CD4-positive, alpha-beta T cell treated with Interleukin-17A for 4 hours (primary cell): Measurements from ENCODE around the gene FSCN2.

ENCODE experiments used
- DNase-seq: peaks from one replicate; pipeline ENCODE4 v3.0.0-alpha.2; 2020; ENCODE audit warnings: mixed read lengths

FSCN2 gene

DNA sequence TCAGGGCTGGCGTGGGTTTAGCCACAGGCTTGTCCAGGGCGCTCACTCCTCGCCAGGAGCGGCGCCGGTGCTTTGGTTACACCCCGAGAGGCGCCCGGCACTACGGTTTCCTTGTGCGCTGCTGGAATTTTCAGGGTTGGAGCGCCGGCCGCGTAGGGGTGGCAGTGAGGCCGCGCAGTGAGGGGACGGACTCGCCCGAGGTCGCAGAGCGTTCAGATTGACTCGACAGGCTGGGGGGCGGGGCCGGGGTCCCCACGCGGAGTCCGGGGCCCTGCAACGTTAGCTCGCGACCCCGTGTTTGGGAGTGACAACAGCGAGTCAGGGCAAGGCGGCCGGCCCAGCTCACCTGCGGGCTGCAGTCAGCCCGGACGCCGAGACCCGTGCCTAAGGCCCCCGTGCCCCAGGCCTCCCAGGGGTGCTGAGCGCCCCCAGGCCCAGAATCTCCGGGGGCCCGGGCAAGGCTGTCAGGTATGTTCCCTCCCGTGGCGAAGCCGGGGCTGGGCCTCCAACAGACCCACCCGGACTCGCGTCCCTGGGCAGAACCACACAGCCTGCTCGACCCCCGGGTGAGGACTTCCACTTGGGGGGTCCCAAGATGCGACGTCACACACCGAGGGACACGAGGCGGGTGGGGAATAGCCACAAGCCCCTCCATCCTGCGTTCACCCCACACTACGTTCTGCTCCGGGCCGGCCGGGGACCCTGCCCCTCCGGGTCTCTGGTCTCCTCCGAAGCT, 14.3 kb upstream of the FSCN2 start:
- DNase-seq, result peak; percentile 48

GRCh38 chr17:81514489-81514738, 13.8 kb upstream of the FSCN2 start:
- no peak for DNase-seq

GRCh38 chr17:81514739-81515529, 13.2 kb upstream of the FSCN2 start:
- peak; percentile 85 for DNase-seq

DNA sequence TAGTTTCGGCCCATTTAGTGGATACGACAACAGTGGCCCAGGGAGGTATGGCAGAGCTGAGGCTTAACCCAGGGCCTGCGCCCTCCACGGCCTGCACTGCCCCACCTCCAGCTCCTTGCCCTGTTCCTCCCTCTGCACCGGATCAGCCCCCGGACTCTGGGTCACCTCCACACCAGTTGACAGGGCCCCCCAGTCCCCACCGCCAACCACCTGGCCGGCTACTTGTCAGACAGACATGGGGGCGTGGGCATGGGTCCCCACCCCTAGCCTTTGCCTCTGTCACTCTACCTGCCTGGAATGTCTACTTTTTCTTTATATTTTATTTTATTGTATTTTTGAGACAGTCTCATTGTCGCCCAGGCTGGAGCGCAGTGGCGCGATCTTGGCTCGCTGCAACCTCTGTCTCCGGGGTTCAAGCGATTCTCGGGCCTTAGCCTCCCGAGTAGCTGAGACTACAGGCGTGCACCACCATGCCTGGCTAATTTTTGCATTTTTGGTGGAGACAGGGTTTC, 12.6 kb upstream of the FSCN2 start:
- DNase-seq, result no peak

- no peak for DNase-seq
Observed at GRCh38 chr17:81516439-81516838, 11.7 kb upstream of the FSCN2 start.

DNA sequence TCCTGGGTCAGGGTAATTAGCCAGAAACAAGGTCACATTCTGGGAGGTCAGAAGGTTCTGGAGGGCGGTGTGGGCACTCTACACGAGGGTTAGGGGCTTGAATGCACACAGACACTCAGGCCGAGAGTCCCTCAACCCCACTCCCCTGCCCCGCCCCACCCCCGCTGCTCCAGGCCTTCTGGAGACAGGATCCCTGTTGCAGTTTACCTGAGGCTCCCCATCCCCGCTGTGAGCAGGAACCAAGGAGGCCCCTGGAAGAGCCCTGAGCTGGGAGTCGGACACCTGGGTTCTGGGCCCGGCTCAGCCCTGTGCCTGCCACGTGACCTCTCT, 11.2 kb upstream of the FSCN2 start:
- DNase-seq, result peak; percentile 7

DNA sequence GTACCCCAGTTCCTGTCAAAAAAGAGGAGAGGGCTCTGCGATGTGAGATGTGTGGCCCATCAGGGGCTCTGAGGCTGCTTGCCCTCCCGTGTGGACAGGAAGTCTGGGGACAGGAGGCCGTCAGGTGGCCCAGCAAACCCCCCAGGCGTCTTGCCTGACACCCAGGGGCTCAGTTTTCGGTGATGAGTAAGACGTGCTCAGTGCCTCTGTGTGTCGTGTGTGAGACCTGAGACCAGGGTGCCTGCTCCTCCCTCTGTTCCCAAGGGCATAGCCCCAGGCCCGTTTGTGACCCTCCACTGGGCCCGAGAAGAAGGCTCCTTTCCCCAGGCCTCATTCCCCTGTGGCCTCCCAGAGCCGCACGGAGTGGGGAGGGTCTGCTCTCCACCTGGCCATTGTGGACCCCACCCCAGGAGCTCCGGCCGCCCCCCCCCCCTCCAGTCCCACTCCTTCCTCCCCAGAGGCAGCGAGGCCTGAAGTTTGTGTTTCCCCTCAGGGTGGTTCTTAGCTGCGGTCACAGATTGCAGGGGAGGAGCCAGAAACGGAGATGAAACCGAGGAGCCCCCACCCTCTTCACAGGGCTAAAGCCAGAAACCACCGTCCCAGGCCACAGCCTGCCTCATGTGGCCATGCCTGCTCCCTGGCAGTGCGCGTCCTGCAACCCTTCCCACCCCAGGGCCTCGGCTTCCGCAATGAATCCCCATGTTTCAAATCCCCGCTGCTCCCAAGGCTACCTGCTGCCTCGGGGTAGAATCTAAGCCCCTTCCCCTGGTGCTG, 10.7 kb upstream of the FSCN2 start:
- no peak for DNase-seq

- DNase-seq, result peak; percentile 12
Observed at GRCh38 chr17:81518113-81518784, 9.9 kb upstream of the FSCN2 start.

- peak; percentile 44 for DNase-seq
Observed at GRCh38 chr17:81518785-81519283, 9.3 kb upstream of the FSCN2 start.

- peak; percentile 82 for DNase-seq
Observed at GRCh38 chr17:81519284-81520020, 8.7 kb upstream of the FSCN2 start.

GRCh38 chr17:81520021-81520901, 7.9 kb upstream of the FSCN2 start:
- no peak for DNase-seq

GRCh38 chr17:81522491-81523401, 5.4 kb upstream of the FSCN2 start:
- no peak for DNase-seq

GRCh38 chr17:81523402-81524038, 4.7 kb upstream of the FSCN2 start:
- DNase-seq, result no peak

DNA sequence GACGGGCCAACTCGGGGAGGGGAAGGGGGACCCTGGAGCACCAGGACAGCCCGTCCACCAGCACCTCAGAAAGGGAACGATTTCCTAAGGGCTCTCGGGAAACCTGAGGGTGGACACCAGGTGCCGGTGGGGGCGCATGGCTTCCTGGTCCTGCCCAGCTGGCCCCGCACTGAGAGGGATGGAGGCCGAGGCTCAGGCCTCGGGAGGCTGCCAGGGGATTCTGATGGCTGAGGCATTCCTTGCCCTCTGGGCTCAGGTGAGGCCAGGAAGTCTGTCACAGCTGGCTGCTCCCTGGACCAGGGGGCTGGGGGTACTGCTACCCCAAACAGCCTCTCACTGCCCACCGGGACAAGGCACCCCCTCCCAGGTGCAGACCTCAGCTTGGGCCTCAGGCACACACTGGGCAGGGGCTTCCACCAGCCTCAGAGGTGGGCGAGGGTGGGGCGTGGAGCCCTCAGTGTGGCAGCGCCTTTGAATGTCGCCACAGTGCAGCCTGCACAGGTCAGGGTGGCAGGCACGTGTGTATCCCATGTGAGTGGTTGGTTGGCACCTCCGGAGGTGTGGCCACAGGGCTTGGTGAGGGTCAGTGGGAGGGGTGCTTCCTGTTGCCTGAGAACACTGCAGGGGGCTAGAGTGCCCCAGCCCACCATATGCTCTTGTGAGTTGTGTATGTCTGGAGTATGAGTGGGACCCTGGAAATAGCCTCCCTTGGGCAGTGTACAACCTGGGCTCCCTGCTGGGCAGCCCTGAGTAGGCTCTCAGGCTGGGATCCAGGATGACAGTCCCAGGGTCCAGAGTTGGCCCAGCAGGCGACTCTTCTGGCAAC, 3.9 kb upstream of the FSCN2 start:
- DNase-seq, result no peak

DNA sequence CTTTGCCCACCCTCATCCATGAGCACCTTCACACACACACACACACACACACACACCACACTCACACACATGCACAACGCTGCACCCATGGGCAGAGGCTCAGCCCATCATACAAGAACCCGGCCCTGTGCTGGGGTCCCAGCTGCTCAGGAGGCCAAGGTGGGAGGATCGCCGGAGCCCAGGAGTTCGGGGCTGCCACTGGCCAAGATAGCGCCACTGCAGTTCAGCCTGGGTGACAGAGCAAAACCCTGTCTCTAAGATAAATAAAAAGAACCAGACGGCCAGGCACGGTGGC, 3.4 kb upstream of the FSCN2 start:
- DNase-seq, result no peak

DNA sequence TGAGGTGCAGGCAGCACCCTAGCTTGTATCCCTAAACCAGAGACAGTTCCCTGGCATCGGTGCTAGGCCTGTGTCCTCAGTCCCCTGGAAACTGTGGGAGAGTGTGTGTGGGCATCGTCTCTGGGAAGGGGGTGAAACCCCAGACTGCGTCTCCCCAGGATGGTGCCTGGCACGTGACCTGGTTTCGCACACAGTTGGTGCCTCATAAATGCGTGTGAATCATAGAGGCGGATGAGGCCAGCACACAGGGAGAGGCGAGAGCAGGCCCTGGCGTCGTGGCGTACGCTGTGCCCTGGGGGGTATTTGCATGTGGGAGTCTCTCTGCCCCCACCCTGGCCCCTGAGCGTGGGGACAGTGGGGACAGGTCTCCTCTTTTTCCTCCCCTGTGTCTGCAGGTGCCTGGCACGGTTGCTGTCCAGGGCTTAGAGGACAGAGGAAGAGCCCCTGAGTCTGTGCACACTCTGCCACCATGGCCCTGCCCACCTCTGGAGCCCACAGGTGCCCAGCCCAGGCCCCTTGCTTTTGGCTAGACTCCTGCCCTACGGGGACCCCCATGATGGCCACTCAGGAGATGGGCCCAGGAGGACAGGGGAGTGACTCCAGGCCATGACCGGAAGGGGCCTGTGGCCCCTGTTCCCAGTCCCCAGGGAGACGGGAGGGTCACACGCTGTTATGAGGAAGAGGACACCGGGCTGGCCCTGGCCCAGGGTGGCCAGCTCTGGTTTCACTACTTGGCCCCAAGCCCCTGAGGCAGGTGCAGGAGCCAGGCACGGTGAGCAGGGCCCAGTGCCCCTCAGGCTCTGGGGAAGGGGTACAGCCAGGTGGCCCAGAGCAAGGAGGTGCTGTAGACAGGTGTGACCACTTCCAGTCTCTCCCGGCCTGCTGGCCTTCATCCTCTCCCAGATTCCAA, 1.3 kb upstream of the FSCN2 start:
- DNase-seq, result no peak

- no peak for DNase-seq
Observed at GRCh38 chr17:81528384-81528650, 140 bp downstream of the FSCN2 start.
